Stimulated activated CD4-positive, alpha-beta T cell treated with anti-CD3 and anti-CD28 coated beads, Interleukin-4, amount 100 ng/mL, for 4 hours (primary cell): ENCODE measurements around the gene DRICH1.
"Not testable (repeated sequence)": the region's sequence is repeated elsewhere in the genome, so short reads cannot be mapped to it uniquely, and the experiment has no call there.

ENCODE experiments used
- DNase-seq, 2 experiments: peaks; one replicate each; pipeline ENCODE4 v3.0.0-alpha.2; 2020

The DRICH1 gene

GRCh38 chr22:23646526-23646925, 14.4 kb upstream of the DRICH1 start:
- DNase-seq: not testable (repeated sequence)

- not testable (repeated sequence) for DNase-seq
Observed at GRCh38 chr22:23640206-23640605, 8.1 kb upstream of the DRICH1 start.

GRCh38 chr22:23639661-23640060, 7.5 kb upstream of the DRICH1 start:
- no peak for DNase-seq

GRCh38 chr22:23638611-23639010, 6.5 kb upstream of the DRICH1 start:
- DNase-seq: no peak

GRCh38 chr22:23635291-23635690, 3.2 kb upstream of the DRICH1 start:
- not testable (repeated sequence) for DNase-seq

GRCh38 chr22:23628056-23628743, 3.9 kb downstream of the DRICH1 start:
- not testable (repeated sequence) for DNase-seq

- DNase-seq: peak; percentile 35 to 46
Observed at GRCh38 chr22:23627401-23628055, 4.6 kb downstream of the DRICH1 start.

GRCh38 chr22:23626286-23626975, 5.7 kb downstream of the DRICH1 start:
- DNase-seq: no peak

- no peak for DNase-seq
Observed at GRCh38 chr22:23622634-23623033, 9.5 kb downstream of the DRICH1 start.

- DNase-seq: not testable (repeated sequence)
Observed at GRCh38 chr22:23621916-23622315, 10.2 kb downstream of the DRICH1 start.

GRCh38 chr22:23621082-23621780, 10.9 kb downstream of the DRICH1 start:
- no peak for DNase-seq

- DNase-seq: no peak
Observed at GRCh38 chr22:23613193-23613972, 18.7 kb downstream of the DRICH1 start.

GRCh38 chr22:23609983-23610781, 21.9 kb downstream of the DRICH1 start:
- no peak for DNase-seq

GRCh38 chr22:23608583-23608982, 23.5 kb downstream of the DRICH1 start:
- no peak for DNase-seq

GRCh38 chr22:23606204-23607131, 25.7 kb downstream of the DRICH1 start:
- no peak for DNase-seq

- no peak for DNase-seq
Observed at GRCh38 chr22:23604939-23605712, 27.0 kb downstream of the DRICH1 start.

- DNase-seq: no peak
Observed at GRCh38 chr22:23603266-23603665, 28.9 kb downstream of the DRICH1 start.

- no peak for DNase-seq
Observed at GRCh38 chr22:23598805-23599518, 33.2 kb downstream of the DRICH1 start.
